Stimulated activated CD8-positive, alpha-beta memory T cell treated with anti-CD3 and anti-CD28 coated beads, Interleukin-15, amount 100 ng/mL, for 48 hours (primary cell): ENCODE results near the gene GAS6.

ENCODE experiments used
- DNase-seq, 2 donors: peaks; one replicate each; pipeline ENCODE4 v3.0.0-alpha.2; 2020; ENCODE audit warnings: low read depth in 2 of 2

Gene GAS6

GRCh38 chr13:113851826-113852535 lies 11.9 kb downstream of the GAS6 start:
- DNase-seq: no peak

GRCh38 chr13:113851480-113851803 lies 12.4 kb downstream of the GAS6 start:
- DNase-seq: no peak

- DNase-seq: no peak
These were observed 13.0 kb downstream of the GAS6 start for GRCh38 chr13:113850722-113851479.

GRCh38 chr13:113849981-113850721 lies 13.7 kb downstream of the GAS6 start:
- DNase-seq: no peak

- no peak for DNase-seq
These were observed 14.3 kb downstream of the GAS6 start for GRCh38 chr13:113849546-113849945.

- no peak for DNase-seq
These were observed 15.2 kb downstream of the GAS6 start for GRCh38 chr13:113848431-113849260.

- no peak for DNase-seq
These were observed 15.9 kb downstream of the GAS6 start for GRCh38 chr13:113848020-113848419.

- no peak for DNase-seq
These were observed 17.1 kb downstream of the GAS6 start for GRCh38 chr13:113846636-113847318.

GRCh38 chr13:113845723-113846635 lies 17.9 kb downstream of the GAS6 start:
- no peak for DNase-seq

GRCh38 chr13:113845055-113845454 lies 18.8 kb downstream of the GAS6 start:
- no peak for DNase-seq

- DNase-seq: no peak
These were observed 19.9 kb downstream of the GAS6 start for GRCh38 chr13:113843864-113844556.

- DNase-seq: no peak
These were observed 20.7 kb downstream of the GAS6 start for GRCh38 chr13:113843063-113843654.

- DNase-seq: no peak
These were observed 21.4 kb downstream of the GAS6 start for GRCh38 chr13:113842336-113843062.

GRCh38 chr13:113841353-113841650 lies 22.6 kb downstream of the GAS6 start:
- no peak for DNase-seq

- no peak for DNase-seq
These were observed 23.1 kb downstream of the GAS6 start for GRCh38 chr13:113840541-113841352.

GRCh38 chr13:113839536-113840204 lies 24.2 kb downstream of the GAS6 start:
- DNase-seq: no peak

- DNase-seq: no peak
These were observed 25.1 kb downstream of the GAS6 start for GRCh38 chr13:113838711-113839201.
